Epithelial cell of esophagus (primary cell): ENCODE measurements around the gene SLC25A1.

ENCODE experiments used
- DNase-seq: peaks from one replicate; pipeline ENCODE4 v3.0.0; 2010; ENCODE audit warnings: low read depth
- H3K4me3 ChIP-seq: 2 replicates; pipeline ENCODE4 v1.5.1; 2011; ENCODE audit warnings: mild to moderate bottlenecking, low read length, control low read depth
- TF ChIP-seq, protein P1 (sequence below): IDR thresholded peaks from 2 replicates; pipeline ENCODE4 v1.5.1; 2011; ENCODE audit warnings: low read depth, mild to moderate bottlenecking, low read length, control low read depth, inconsistent platforms; ENCODE audit not compliant: insufficient read depth; ENCODE audit errors: missing control alignments

Gene SLC25A1

DNA sequence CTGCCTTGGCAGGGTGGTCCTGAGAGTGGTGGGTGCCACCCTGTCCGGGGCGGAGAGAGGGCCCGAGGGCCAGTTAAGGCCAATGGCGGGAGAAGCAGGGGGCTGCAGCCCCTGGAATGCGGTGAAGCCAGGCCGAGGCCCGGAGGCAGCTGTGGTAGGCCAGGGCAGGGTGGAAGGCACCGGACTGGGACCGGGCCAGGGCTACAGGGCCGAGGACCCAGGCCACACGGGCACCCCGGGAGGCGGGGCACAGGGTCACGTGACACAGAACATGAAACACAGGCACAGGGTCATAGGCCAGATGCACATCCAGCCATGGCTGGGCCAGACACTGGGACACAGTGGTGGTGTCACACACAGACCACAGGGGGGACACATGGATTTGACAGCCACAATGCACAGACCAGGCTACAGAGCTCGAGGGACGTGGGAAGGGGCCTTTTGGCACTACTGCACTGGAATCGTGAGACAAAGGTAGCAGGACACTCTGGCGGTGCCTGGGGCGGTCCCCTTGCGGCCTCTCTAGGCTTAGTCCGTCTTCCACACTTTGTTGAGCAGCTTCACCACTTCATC, 2.8 kb downstream of the SLC25A1 start:
- TF ChIP-seq, protein P1, sequence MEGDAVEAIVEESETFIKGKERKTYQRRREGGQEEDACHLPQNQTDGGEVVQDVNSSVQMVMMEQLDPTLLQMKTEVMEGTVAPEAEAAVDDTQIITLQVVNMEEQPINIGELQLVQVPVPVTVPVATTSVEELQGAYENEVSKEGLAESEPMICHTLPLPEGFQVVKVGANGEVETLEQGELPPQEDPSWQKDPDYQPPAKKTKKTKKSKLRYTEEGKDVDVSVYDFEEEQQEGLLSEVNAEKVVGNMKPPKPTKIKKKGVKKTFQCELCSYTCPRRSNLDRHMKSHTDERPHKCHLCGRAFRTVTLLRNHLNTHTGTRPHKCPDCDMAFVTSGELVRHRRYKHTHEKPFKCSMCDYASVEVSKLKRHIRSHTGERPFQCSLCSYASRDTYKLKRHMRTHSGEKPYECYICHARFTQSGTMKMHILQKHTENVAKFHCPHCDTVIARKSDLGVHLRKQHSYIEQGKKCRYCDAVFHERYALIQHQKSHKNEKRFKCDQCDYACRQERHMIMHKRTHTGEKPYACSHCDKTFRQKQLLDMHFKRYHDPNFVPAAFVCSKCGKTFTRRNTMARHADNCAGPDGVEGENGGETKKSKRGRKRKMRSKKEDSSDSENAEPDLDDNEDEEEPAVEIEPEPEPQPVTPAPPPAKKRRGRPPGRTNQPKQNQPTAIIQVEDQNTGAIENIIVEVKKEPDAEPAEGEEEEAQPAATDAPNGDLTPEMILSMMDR, result no peak
- H3K4me3 ChIP-seq, result no peak overlapping the region
- no peak for DNase-seq

DNA sequence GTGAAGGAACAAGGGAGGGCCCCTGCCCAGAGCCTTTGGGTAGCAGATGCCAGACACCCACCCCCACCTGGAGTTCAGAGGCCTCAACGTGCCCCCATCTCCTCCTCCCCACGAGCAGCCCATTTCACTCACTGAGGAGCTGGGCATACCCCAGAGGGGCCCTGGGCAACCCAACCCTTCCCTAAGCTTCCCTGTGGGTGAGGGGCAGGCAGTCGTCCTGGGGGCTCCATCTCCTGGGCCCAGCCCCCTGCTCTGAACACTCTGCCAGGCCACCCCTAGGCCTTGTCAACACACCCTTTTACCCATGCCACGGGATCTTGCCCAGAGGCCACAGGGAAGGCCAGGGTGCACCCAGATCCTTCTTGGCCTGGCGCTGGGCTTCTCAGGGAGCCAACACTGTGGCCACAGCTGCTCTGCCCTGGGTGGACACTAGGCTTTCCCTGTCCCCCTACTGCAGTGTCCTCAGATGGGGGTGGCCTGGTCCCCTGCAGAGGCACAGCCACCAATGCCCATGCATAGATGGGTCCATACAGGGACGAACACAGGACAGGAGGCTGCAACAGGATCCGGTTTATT, 3.4 kb downstream of the SLC25A1 start:
- no peak for DNase-seq
- TF ChIP-seq, protein P1, result no peak
- H3K4me3 ChIP-seq, result no peak overlapping the region

DNA sequence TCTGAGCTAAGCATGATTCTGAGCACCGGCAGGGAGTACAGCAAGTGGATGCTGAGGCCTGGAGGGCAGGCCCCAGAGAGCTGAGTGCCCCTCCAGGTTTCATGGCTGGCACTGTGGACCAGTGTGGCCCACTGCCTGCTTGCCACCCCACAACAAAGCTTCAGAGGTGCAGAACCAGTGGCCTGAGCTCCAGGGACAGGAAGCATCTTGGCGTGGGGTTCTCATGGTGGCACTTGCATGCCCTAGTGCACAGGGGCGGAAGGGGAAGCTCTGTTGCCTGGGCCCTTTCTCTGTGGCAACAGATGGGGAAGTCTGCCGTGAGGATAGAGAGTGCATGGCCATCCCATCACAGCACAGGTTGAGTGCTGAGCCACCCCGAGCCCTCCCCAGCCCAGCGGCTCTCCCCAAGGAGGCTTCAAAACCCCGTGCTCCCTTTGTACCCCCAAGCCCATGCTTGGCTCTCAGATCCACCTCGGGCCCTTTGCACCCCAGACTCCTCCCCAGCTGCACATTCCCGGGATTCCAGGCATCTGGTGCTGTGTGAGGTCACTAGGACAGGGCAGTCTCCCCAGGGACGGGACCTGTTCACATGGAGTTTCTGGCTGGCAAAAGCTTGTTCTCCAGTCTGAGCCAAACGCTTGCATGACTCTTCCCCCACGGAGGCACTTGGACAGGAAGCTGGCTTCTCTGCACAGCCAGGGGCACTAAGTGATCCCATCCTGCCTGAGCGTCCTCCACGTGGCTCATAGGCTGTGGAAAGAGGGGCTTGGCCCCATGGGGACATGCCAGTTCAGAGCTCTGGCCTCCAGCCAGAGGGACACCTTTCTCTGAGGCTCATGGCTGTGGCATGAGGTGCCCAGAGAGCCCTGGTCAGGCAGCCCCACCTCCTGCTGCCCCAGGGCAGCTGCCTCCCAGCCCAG, 4.2 kb downstream of the SLC25A1 start:
- TF ChIP-seq, protein P1, result no peak
- no peak overlapping the region for H3K4me3 ChIP-seq
- peak; percentile 53 for DNase-seq

DNA sequence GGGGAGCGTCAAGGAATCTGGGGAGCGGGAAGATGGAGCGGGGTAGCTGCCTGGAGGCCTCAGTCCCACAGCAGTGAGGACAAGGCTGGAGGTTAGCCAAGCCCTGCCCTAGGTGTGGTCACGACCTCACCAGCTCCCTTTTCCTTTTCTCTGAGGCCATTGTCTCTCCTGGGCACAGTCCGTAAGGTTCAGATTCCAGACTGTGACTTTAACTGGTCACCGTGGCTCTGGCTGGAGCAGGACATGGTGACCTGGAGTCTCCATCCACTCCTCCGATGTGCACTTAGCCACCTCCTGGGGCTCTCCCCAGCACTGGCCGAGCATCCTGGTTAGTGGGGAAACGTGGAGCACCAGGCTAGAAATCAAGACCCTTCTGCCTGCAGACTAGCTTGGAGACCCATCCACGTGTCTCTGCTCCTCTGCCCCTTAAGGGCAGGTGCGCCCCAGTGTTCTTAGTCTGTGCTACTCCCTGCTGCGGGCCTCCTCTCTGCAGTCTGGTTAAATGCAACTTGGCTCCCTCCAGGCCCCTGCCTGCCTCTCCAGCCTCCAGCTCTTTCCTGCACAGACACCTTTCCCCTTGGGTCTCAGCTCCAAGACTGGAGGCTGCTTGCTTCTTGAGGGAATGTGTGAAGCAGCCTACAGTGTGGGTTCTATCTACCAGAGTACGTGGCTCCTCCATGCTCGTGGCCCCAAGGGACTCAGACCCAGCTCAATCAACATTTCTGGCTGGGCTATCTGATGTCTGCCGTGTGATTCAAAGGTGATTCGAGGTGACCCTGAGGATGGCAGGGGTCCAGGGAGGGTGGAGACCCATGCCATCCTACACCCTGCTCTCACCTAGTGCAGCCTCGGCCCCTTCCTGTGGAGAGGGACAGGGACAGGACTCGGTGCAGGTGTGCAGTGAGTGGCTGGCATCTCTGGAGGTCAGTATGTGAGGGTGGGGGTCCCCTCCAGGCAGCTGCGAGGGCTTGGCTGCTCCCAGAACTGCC, 5.2 kb downstream of the SLC25A1 start:
- TF ChIP-seq, protein P1, result no peak
- peak overlapping the region; percentile 93 for H3K4me3 ChIP-seq

DNA sequence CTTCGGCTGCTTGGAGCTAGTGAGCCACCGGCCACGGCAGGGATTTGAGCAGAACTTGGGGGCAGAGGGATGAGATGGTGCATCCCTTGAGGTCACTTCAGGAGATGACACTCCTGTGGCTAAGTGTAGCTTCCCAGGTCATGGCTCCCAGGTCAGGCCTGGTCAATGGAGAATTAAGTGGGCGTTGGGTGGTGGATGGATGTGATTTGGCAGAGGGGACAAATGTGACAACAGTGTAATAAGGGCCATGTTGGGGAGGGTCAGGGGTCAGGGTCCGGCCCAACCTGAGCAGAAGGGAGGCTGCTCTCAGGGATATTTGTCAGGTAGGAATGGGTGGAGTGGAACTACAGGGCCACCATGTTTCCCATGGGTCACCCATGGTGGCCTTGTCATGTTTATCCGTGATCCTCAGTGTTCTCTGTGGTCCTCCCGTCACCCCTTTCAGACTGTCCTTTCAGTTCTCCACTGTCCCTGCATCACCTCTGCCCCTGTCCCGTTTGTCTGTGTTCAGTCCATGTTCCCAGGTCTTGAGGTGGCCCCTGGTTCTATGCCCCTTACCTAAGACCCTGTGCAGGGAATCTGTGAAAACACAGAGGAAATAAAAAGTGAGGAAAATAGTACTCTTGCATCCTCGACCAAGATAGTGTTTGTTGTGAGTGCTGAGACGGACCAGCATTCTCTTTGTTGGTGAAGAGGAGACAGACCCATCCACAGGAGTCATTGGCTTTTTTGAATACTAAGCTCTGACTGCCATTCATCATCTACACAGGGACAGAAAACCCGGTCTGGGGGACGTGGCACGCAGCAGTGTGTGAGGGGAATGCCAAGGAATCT, 6.1 kb downstream of the SLC25A1 start:
- DNase-seq, result no peak
- TF ChIP-seq, protein P1, result no peak
- peak overlapping the region; percentile 93 for H3K4me3 ChIP-seq

More for the DNA sequence above, 5.2 kb downstream of the SLC25A1 start:
- no peak for DNase-seq
